ENCODE measurements around the gene FRMD7.

The FRMD7 gene

GRCh38 chrX:132031867-132032266, 96.0 kb downstream of the FRMD7 start:
- no peak for TF ChIP-seq OSR1 (CRISPR knock-in tag; IDR thresholded peaks at IDR 0.05)
- no peak for TF ChIP-seq ZNF70 (CRISPR knock-in tag; IDR thresholded peaks at IDR 0.05)
- no peak for TF ChIP-seq TOX (CRISPR knock-in tag; IDR thresholded peaks at IDR 0.05; ENCODE audit: borderline replicate concordance)
- TF ChIP-seq ISL1 (CRISPR knock-in tag; IDR thresholded peaks at IDR 0.05), result no peak
- no peak for TF ChIP-seq ZFP3 (CRISPR knock-in tag; IDR thresholded peaks at IDR 0.05)
- no peak for TF ChIP-seq CREB5 (CRISPR knock-in tag; IDR thresholded peaks at IDR 0.05; ENCODE audit: low read depth)
- TF ChIP-seq BACH2 (CRISPR knock-in tag; IDR thresholded peaks at IDR 0.05; ENCODE audit: borderline replicate concordance), result no peak
- no peak for TF ChIP-seq ESRRG (CRISPR knock-in tag; IDR thresholded peaks at IDR 0.05)
- TF ChIP-seq TCF4 (CRISPR knock-in tag; IDR thresholded peaks at IDR 0.05; ENCODE audit: borderline replicate concordance), result no peak
- no peak for TF ChIP-seq PATZ1 (CRISPR knock-in tag; IDR thresholded peaks at IDR 0.05; ENCODE audit: borderline replicate concordance)
- TF ChIP-seq ZFP30 (CRISPR knock-in tag; IDR thresholded peaks at IDR 0.05), result no peak
- TF ChIP-seq CSDC2 (CRISPR knock-in tag; IDR thresholded peaks at IDR 0.05), result no peak
- no peak for TF ChIP-seq RARB (CRISPR knock-in tag; IDR thresholded peaks at IDR 0.05)
- no peak for TF ChIP-seq TSHZ2 (CRISPR knock-in tag; IDR thresholded peaks at IDR 0.05)
- TF ChIP-seq SNAI2 (CRISPR knock-in tag; IDR thresholded peaks at IDR 0.05), result no peak
- no peak for TF ChIP-seq PPARA (CRISPR knock-in tag; IDR thresholded peaks at IDR 0.05; ENCODE audit: borderline replicate concordance)
- TF ChIP-seq GLIS3 (CRISPR knock-in tag; IDR thresholded peaks at IDR 0.05), result no peak
- TF ChIP-seq ZNF565 (CRISPR knock-in tag; conservative IDR thresholded peaks at IDR 0.05; ENCODE audit: low read depth), result no peak
- TF ChIP-seq ZNF8 (CRISPR knock-in tag; IDR thresholded peaks at IDR 0.05), result no peak
- no peak for TF ChIP-seq POU6F1 (CRISPR knock-in tag; IDR thresholded peaks at IDR 0.05; ENCODE audit: borderline replicate concordance, low read depth)
- no peak for ATAC-seq

GRCh38 chrX:132030264-132030663, 97.6 kb downstream of the FRMD7 start:
- ATAC-seq, result no peak
- TF ChIP-seq ZFP3 (CRISPR knock-in tag; IDR thresholded peaks at IDR 0.05), result no peak
- no peak for TF ChIP-seq ISL1 (CRISPR knock-in tag; IDR thresholded peaks at IDR 0.05)
- no peak for TF ChIP-seq ARNTL (CRISPR knock-in tag; IDR thresholded peaks at IDR 0.05; ENCODE audit: borderline replicate concordance, low read depth)
- TF ChIP-seq ZNF70 (CRISPR knock-in tag; IDR thresholded peaks at IDR 0.05), result no peak
- TF ChIP-seq CREB5 (CRISPR knock-in tag; IDR thresholded peaks at IDR 0.05; ENCODE audit: low read depth), result no peak
- TF ChIP-seq SNAI2 (CRISPR knock-in tag; IDR thresholded peaks at IDR 0.05), result no peak
- TF ChIP-seq ESRRG (CRISPR knock-in tag; IDR thresholded peaks at IDR 0.05), result no peak
- no peak for TF ChIP-seq TCF4 (CRISPR knock-in tag; IDR thresholded peaks at IDR 0.05; ENCODE audit: borderline replicate concordance)
- no peak for TF ChIP-seq TOX (CRISPR knock-in tag; IDR thresholded peaks at IDR 0.05; ENCODE audit: borderline replicate concordance)
- no peak for TF ChIP-seq GLIS3 (CRISPR knock-in tag; IDR thresholded peaks at IDR 0.05)
- no peak for TF ChIP-seq RARB (CRISPR knock-in tag; IDR thresholded peaks at IDR 0.05)
